GM19328 (cell line): ENCODE results near the gene NPAS1.
"Not testable (repeated sequence)": the region's sequence is repeated elsewhere in the genome, so short reads cannot be mapped to it uniquely, and the experiment has no call there.

Source experiments
- ATAC-seq: cut with Tn5 transposase; IDR thresholded peaks from one replicate; pipeline ENCODE4 v1.9.1; 2021; ENCODE audit warnings: mild to moderate bottlenecking, moderate library complexity; ENCODE audit not compliant: unreplicated experiment

NPAS1 gene

GRCh38 chr19:47074621-47075020 lies 55.0 kb downstream of the NPAS1 start:
- ATAC-seq = no peak

- ATAC-seq = no peak
Measured at GRCh38 chr19:47075179-47075810, 55.7 kb downstream of the NPAS1 start.

GRCh38 chr19:47075941-47076340 lies 56.3 kb downstream of the NPAS1 start:
- ATAC-seq = no peak

- ATAC-seq = not testable (repeated sequence)
Measured at GRCh38 chr19:47078351-47078750, 58.7 kb downstream of the NPAS1 start.

- no peak for ATAC-seq
Measured at GRCh38 chr19:47081095-47081494, 61.5 kb downstream of the NPAS1 start.

- no peak for ATAC-seq
Measured at GRCh38 chr19:47082493-47082892, 62.9 kb downstream of the NPAS1 start.

- ATAC-seq = no peak
Measured at GRCh38 chr19:47084879-47085439, 65.3 kb downstream of the NPAS1 start.

GRCh38 chr19:47086280-47086679 lies 66.6 kb downstream of the NPAS1 start:
- ATAC-seq = no peak

GRCh38 chr19:47089767-47090350 lies 70.2 kb downstream of the NPAS1 start:
- no peak for ATAC-seq

- no peak for ATAC-seq
Measured at GRCh38 chr19:47093254-47093653, 73.6 kb downstream of the NPAS1 start.

- ATAC-seq = no peak
Measured at GRCh38 chr19:47093841-47094240, 74.2 kb downstream of the NPAS1 start.

- ATAC-seq = no peak
Measured at GRCh38 chr19:47094557-47095475, 75.2 kb downstream of the NPAS1 start.
